ENCODE measurements around the gene HSD11B1. TPM values are rescaled to one million over a fixed set of nuclear protein-coding genes. Genes with fewer than 3 reads are reported as not detected.

Gene HSD11B1
- total RNA-seq, 1 donor from 2014 or later = not detected

- H3K36me3 Mint-ChIP-seq (ENCODE audit: low read depth) = no peaks in the 10 kb centered on the region
- POLR2A ChIA-PET = no interaction called here
- ATAC-seq (ENCODE audit: low read depth) = no peak
- no peaks in the 10 kb centered on the region for H3K4me1 Mint-ChIP-seq
- no peak overlapping the region for H3K27ac Mint-ChIP-seq
- no peak overlapping the region for H3K4me3 Mint-ChIP-seq
- H3K9me3 Mint-ChIP-seq = no peaks in the 10 kb centered on the region
- CTCF ChIA-PET = no interaction called here
- intact Hi-C loops (cut with micrococcal nuclease) = no loop called here
- no peak for DNase-seq
- no peak for TF ChIP-seq CTCF (IDR thresholded peaks at IDR 0.05)
- H3K27me3 Mint-ChIP-seq = no peaks in the 10 kb centered on the region
Measured at GRCh38 chr1:209741193-209741592, 36.5 kb downstream of the HSD11B1 start.

GRCh38 chr1:209741889-209742288 is 37.2 kb downstream of the HSD11B1 start:
- Mint-ChIP-seq H3K9me3 (no peaks in the 10 kb centered on the region), H3K4me1 (peaks cover 4% of the 10 kb centered on the region), H3K4me3 (no peak overlapping the region), H3K27ac (no peak overlapping the region), H3K36me3 (ENCODE audit: low read depth) (no peaks in the 10 kb centered on the region), H3K27me3 (no peaks in the 10 kb centered on the region)
- ChIA-PET POLR2A (no interaction called here), CTCF (no interaction called here)
- no peak for ATAC-seq (ENCODE audit: low read depth)
- intact Hi-C loops (cut with micrococcal nuclease) = no loop called here
- TF ChIP-seq CTCF (IDR thresholded peaks at IDR 0.05) = no peak
- no peak for DNase-seq

GRCh38 chr1:209742409-209743144 is 37.9 kb downstream of the HSD11B1 start:
- Mint-ChIP-seq H3K27ac (no peak overlapping the region), H3K36me3 (ENCODE audit: low read depth) (no peaks in the 10 kb centered on the region), H3K27me3 (no peaks in the 10 kb centered on the region), H3K4me1 (peaks cover 7% of the 10 kb centered on the region), H3K4me3 (no peak overlapping the region), H3K9me3 (no peaks in the 10 kb centered on the region)
- ATAC-seq (ENCODE audit: low read depth) (no peak), DNase-seq (no peak)
- CTCF ChIA-PET = no interaction called here
- POLR2A ChIA-PET = no interaction called here
- no peak for TF ChIP-seq CTCF (IDR thresholded peaks at IDR 0.05)
- intact Hi-C loops (cut with micrococcal nuclease) = no loop called here

GRCh38 chr1:209743145-209743482 is 38.5 kb downstream of the HSD11B1 start:
- H3K4me3 Mint-ChIP-seq = no peak overlapping the region
- H3K27me3 Mint-ChIP-seq = no peaks in the 10 kb centered on the region
- ChIA-PET POLR2A (no interaction called here), CTCF (no interaction called here)
- no peak overlapping the region for H3K27ac Mint-ChIP-seq
- H3K9me3 Mint-ChIP-seq = no peaks in the 10 kb centered on the region
- intact Hi-C loops (cut with micrococcal nuclease) = no loop called here
- H3K4me1 Mint-ChIP-seq = peaks cover 12% of the 10 kb centered on the region
- H3K36me3 Mint-ChIP-seq (ENCODE audit: low read depth) = no peaks in the 10 kb centered on the region
- ATAC-seq (ENCODE audit: low read depth) (no peak), DNase-seq (no peak)
- TF ChIP-seq CTCF (IDR thresholded peaks at IDR 0.05) = no peak

DNA sequence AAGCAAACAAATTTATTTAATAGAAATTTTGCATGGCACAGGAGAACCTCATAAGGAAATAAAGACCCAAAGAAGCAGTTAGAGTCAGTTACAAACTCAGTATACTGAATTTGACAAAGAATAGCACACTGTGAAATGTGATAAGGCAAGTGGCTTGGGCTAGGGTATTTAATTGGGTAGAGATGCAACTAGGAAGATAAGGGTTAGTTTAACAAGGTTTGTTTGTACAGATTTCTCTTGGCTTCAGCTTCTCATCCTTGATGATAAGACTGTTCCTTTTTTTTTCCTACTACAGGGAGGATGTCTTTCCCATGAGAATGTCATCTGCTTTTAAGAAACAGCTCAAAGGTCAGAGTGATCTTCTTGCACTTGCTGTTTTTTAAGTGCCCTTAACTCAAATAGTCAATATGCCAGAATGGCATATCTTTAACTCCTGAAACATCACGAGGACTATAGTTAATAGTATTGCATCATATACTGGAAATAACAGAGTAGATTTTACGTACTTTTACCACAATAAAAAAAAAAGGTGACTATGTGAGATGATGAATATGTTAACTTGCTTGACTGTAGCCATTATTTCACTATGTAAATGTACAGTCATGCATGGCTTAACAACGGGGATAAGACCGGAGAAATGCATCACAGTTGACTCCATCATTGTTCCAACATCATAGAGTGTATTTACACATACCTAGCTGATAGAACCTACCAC is 42.0 kb downstream of the HSD11B1 start:
- Mint-ChIP-seq H3K36me3 (ENCODE audit: low read depth) (no peaks in the 10 kb centered on the region), H3K27me3 (no peaks in the 10 kb centered on the region), H3K27ac (no peak overlapping the region), H3K4me1 (peaks cover 33% of the 10 kb centered on the region), H3K9me3 (no peaks in the 10 kb centered on the region), H3K4me3 (no peak overlapping the region)
- intact Hi-C loops (cut with micrococcal nuclease) = loop anchor here (1.0 to 5.0 kb wide), 9 partner anchors 10 to 544 kb away; partner anchors contain the start of genes C1orf74 and TRAF3IP3
- POLR2A ChIA-PET = interaction anchor here (1.1 kb wide), 1 partner anchor 10 kb away, joined by 5 read pairs; the partner anchor contains the start of gene TRAF3IP3
- no peak for TF ChIP-seq CTCF (IDR thresholded peaks at IDR 0.05)
- DNase-seq = no peak
- CTCF ChIA-PET = interaction anchor here (1.5 to 1.6 kb wide), 2 partner anchors 10 to 180 kb away, joined by 4 to 5 read pairs; partner anchors contain the start of gene TRAF3IP3
- ATAC-seq (ENCODE audit: low read depth) = no peak

All from activated B cell treated with CpG ODN at 0.5 μM for 24 hours (primary cell).